ENCODE results near the gene PVALB.

DNA sequence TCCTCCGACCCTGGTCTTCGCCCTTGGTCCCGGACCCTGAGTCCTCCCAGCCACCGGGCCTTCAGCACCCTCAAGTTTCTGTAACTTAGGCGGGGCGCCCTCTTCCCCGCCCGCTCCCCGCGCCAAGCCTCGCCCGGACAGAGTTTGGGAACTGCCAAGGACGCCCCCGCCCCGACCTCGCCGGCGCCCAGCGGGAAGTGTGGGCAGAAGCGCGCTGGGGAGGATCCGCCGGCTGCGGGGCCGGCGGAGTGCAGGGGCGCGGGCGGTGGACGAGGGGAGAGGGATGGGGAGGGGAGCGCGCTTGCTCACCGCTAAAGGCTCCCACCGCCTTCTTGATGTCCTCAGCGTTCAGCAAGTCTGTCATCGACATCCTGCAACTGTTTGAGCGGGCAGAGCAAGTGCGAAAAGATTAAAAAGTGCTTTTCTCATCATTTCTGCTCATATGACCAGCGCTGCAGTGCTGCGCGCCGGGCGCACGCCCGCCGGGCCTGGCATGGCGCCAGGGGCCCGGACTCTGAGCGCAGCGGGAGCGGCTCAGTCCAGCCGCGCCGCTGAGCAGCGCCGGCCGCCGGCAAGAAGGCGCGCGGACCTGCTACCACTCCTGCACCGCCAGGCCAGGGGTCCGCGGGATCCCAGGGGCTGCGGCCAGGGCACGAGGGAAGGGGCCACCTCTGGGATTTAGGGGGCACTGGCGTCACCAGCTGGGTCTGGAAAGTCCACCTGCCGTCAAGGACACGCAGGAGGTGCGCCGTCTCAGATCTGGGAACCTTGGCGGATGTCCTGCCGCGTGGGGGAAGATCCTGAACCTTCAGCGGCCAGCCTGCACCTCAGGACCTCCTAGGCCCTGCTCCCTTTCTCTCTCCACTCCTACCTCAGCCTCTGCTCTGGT, at the start of gene PVALB:
- TF ChIP-seq, protein P1, sequence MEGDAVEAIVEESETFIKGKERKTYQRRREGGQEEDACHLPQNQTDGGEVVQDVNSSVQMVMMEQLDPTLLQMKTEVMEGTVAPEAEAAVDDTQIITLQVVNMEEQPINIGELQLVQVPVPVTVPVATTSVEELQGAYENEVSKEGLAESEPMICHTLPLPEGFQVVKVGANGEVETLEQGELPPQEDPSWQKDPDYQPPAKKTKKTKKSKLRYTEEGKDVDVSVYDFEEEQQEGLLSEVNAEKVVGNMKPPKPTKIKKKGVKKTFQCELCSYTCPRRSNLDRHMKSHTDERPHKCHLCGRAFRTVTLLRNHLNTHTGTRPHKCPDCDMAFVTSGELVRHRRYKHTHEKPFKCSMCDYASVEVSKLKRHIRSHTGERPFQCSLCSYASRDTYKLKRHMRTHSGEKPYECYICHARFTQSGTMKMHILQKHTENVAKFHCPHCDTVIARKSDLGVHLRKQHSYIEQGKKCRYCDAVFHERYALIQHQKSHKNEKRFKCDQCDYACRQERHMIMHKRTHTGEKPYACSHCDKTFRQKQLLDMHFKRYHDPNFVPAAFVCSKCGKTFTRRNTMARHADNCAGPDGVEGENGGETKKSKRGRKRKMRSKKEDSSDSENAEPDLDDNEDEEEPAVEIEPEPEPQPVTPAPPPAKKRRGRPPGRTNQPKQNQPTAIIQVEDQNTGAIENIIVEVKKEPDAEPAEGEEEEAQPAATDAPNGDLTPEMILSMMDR (IDR thresholded peaks at IDR 0.05) = no peak
- TF ChIP-seq POLR2A (IDR thresholded peaks at IDR 0.05) (no peak), POLR2AphosphoS5 (IDR thresholded peaks at IDR 0.05) (no peak)
